ENCODE measurements around the gene CALHM2. TPM values are rescaled to one million over a fixed set of nuclear protein-coding genes. Genes with fewer than 3 reads are reported as not detected.

Gene CALHM2
- total and polyA plus RNA-seq, 12 donors: 5.2 to 23.5 (median 11.6) TPM

- Histone ChIP-seq H3K4me3 (no peak overlapping the region), H3K36me3 (peaks cover 3 to 99% (median 46%) of the 10 kb centered on the region in 9 donors), H3K4me1 (peaks cover 18 to 76% (median 63%) of the 10 kb centered on the region in 9 donors), H3K27ac (peak overlapping the region in 7 of 10 donors; percentile 18 to 98 (median 36)), H3K9me3 (no peaks in the 10 kb centered on the region), H3K27me3 (no peaks in the 10 kb centered on the region)
- DNase-seq (no peak), ATAC-seq (peak in 2 of 8 donors; percentile 5 to 26)
- intact Hi-C loops (cut with DNase I): no loop called here
- TF ChIP-seq CTCF (IDR thresholded peaks at IDR 0.05): no peak
- WGBS, 2 donors: 76 to 80% methylated on average over 23 of the region's 23 CpGs
Observed at GRCh38 chr10:103443475-103444185, 8.5 kb downstream of the CALHM2 start.

- DNase-seq: peak; percentile 37 to 61
- H3K9me3 ChIP-seq: no peaks in the 10 kb centered on the region
- peaks cover 14 to 60% (median 49%) of the 10 kb centered on the region in 9 donors for H3K4me1 ChIP-seq
- peaks cover 0 to 99% (median 46%) of the 10 kb centered on the region in 9 donors for H3K36me3 ChIP-seq
- no peaks in the 10 kb centered on the region for H3K27me3 ChIP-seq
- no peak overlapping the region for H3K4me3 ChIP-seq
- peak overlapping the region in 6 of 10 donors; percentile 13 to 72 (median 24) for H3K27ac ChIP-seq
- WGBS, 2 donors: 52 to 54% methylated on average over 13 of the region's 13 CpGs
- TF ChIP-seq CTCF (IDR thresholded peaks at IDR 0.05): no peak
- intact Hi-C loops (cut with DNase I): no loop called here
- peak in 6 of 8 donors; percentile 40 to 70 (median 53) for ATAC-seq
Observed at GRCh38 chr10:103442031-103442461, 10.1 kb downstream of the CALHM2 start.

GRCh38 chr10:103441611-103442010 is 10.6 kb downstream of the CALHM2 start:
- DNase-seq (no peak), ATAC-seq (no peak)
- intact Hi-C loops (cut with DNase I): no loop called here
- no peak for TF ChIP-seq CTCF (IDR thresholded peaks at IDR 0.05)
- 77 to 80% methylated on average over 8 of the region's 8 CpGs for WGBS, 2 donors
- Histone ChIP-seq H3K36me3 (peaks cover 0 to 99% (median 46%) of the 10 kb centered on the region in 9 donors), H3K27me3 (no peaks in the 10 kb centered on the region), H3K4me1 (peaks cover 12 to 56% (median 44%) of the 10 kb centered on the region in 9 donors), H3K27ac (peak overlapping the region in 6 of 10 donors; percentile 13 to 72 (median 24)), H3K4me3 (no peak overlapping the region), H3K9me3 (no peaks in the 10 kb centered on the region)

GRCh38 chr10:103441206-103441605 is 11.0 kb downstream of the CALHM2 start:
- intact Hi-C loops (cut with DNase I): no loop called here
- no peak for TF ChIP-seq CTCF (IDR thresholded peaks at IDR 0.05)
- Histone ChIP-seq H3K4me1 (peaks cover 8 to 52% (median 40%) of the 10 kb centered on the region in 9 donors), H3K4me3 (no peak overlapping the region), H3K9me3 (no peaks in the 10 kb centered on the region), H3K36me3 (peaks cover 0 to 99% (median 43%) of the 10 kb centered on the region in 9 donors), H3K27me3 (no peaks in the 10 kb centered on the region), H3K27ac (peak overlapping the region in 2 of 10 donors; percentile 23 to 39)
- 97 to 99% methylated on average over 8 of the region's 8 CpGs for WGBS, 2 donors
- ATAC-seq (no peak), DNase-seq (no peak)
